ENCODE measurements around the gene WBP2. TPM values are rescaled to one million over a fixed set of nuclear protein-coding genes. Genes with fewer than 3 reads are reported as not detected.

Gene WBP2
- total and polyA plus RNA-seq, 9 of the 15 experiments (the other 6 are each of a cell fraction or from before 2014, with no cell fraction given) = 2.2 to 74.3 (median 20.0) TPM

GRCh38 chr17:75891022-75891604 is 36.0 kb upstream of the WBP2 start:
- ChIA-PET POLR2A (interaction anchor here (1.5 to 15.9 kb wide), 3 partner anchors 14 to 111 kb away, joined by 3 to 169 read pairs (median 3); partner anchors contain the start of gene TRIM47), CTCF (ENCODE audit: low intra/inter-chr PET ratio) (no interaction called here)
- FAIRE-seq (no peak), DNase-seq (ENCODE audit: extremely low read depth in 1 of 4, low spot score in 3 of 4) (no peak), ATAC-seq (no peak)
- Histone ChIP-seq H3K9ac (ENCODE audit: insufficient read depth in 1 of 2, low read depth in 2 of 2, low read length in 2 of 2) (peak overlapping the region in 1 of 2 experiments; percentile 77; a peak in 2 of 4 replicates), H3K27me3 (ENCODE audit: control insufficient read depth in 2 of 2, insufficient read depth in 2 of 2, low read length in 2 of 2) (no peaks in the 10 kb centered on the region), H3K36me3 (ENCODE audit: control insufficient read depth, insufficient read depth, low read length) (peaks cover 34% of the 10 kb centered on the region; the same call in 1 of the 3 replicates), H3K79me2 (ENCODE audit: control insufficient read depth, insufficient read depth, low read length) (peaks cover 24% of the 10 kb centered on the region), H3K4me1 (replicated peaks in 1 of 2; ENCODE audit: control insufficient read depth in 2 of 2, insufficient read depth in 2 of 2, low read length in 2 of 2) (peaks cover 10 to 59% of the 10 kb centered on the region in 2 experiments; a peak in 4 of 5 replicates), H4K20me1 (replicated peaks; ENCODE audit: control insufficient read depth, insufficient read depth, low read length) (no peaks in the 10 kb centered on the region), H3K27ac (ENCODE audit: extremely low read depth, low read depth, low read length) (no peak overlapping the region), H3K4me2 (ENCODE audit: insufficient read depth, low read length) (no peak overlapping the region), H3K9me3 (replicated peaks; ENCODE audit: control insufficient read depth, insufficient read depth, low read depth, low read length) (no peaks in the 10 kb centered on the region), H3K9me1 (ENCODE audit: control insufficient read depth, insufficient read depth, low read length) (peaks cover 4% of the 10 kb centered on the region), H3K4me3 (no peak overlapping the region), H2AFZ (ENCODE audit: low read depth, low read length) (no peak overlapping the region)
- TF ChIP-seq FOSL1 (tag; conservative IDR thresholded peaks at IDR 0.05) = no peak
- no peak for TF ChIP-seq SIN3A (IDR thresholded peaks at IDR 0.05; ENCODE audit: borderline replicate concordance in 2 of 2, control insufficient read depth in 1 of 2, low read depth in 2 of 2, low read length in 2 of 2)
- no peak for TF ChIP-seq ZNF431 (CRISPR knock-in tag; IDR thresholded peaks at IDR 0.05)
- TF ChIP-seq RBFOX2 (IDR thresholded peaks at IDR 0.05; ENCODE audit: low read depth, low read length) = 0 out of 2 replicates have a peak, but pooled peaks have one; percentile 25
- TF ChIP-seq ZBTB33 (CRISPR knock-in tag; IDR thresholded peaks at IDR 0.05) = peak; percentile 87
- TF ChIP-seq TCF7 (IDR thresholded peaks at IDR 0.05; ENCODE audit: borderline replicate concordance) = no peak
- TF ChIP-seq GATAD2A (IDR thresholded peaks at IDR 0.05) = no peak
- TF ChIP-seq PRPF4 (IDR thresholded peaks at IDR 0.05; ENCODE audit: insufficient read depth, low read depth, low read length, poor library complexity, severe bottlenecking) = no peak
- no peak for TF ChIP-seq BRF2 (IDR thresholded peaks at IDR 0.05; ENCODE audit: borderline replicate concordance, insufficient read depth, insufficient read length)
- BruUV-seq (replicated peaks) = no TSS peak
- intact Hi-C loops (cut with micrococcal nuclease) = no loop called here
- 91% methylated on average over 21 of the region's 31 CpGs for WGBS (ENCODE audit: insufficient coverage, low coverage, missing lambda C conversion rate)
- in situ Hi-C loops (cut with MboI) = no loop called here

Data from K562 (cell line).